ENCODE data around the gene ABCC3.

Gene ABCC3, protein sequence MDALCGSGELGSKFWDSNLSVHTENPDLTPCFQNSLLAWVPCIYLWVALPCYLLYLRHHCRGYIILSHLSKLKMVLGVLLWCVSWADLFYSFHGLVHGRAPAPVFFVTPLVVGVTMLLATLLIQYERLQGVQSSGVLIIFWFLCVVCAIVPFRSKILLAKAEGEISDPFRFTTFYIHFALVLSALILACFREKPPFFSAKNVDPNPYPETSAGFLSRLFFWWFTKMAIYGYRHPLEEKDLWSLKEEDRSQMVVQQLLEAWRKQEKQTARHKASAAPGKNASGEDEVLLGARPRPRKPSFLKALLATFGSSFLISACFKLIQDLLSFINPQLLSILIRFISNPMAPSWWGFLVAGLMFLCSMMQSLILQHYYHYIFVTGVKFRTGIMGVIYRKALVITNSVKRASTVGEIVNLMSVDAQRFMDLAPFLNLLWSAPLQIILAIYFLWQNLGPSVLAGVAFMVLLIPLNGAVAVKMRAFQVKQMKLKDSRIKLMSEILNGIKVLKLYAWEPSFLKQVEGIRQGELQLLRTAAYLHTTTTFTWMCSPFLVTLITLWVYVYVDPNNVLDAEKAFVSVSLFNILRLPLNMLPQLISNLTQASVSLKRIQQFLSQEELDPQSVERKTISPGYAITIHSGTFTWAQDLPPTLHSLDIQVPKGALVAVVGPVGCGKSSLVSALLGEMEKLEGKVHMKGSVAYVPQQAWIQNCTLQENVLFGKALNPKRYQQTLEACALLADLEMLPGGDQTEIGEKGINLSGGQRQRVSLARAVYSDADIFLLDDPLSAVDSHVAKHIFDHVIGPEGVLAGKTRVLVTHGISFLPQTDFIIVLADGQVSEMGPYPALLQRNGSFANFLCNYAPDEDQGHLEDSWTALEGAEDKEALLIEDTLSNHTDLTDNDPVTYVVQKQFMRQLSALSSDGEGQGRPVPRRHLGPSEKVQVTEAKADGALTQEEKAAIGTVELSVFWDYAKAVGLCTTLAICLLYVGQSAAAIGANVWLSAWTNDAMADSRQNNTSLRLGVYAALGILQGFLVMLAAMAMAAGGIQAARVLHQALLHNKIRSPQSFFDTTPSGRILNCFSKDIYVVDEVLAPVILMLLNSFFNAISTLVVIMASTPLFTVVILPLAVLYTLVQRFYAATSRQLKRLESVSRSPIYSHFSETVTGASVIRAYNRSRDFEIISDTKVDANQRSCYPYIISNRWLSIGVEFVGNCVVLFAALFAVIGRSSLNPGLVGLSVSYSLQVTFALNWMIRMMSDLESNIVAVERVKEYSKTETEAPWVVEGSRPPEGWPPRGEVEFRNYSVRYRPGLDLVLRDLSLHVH (N-terminal part only)

GRCh38 chr17:50634224-50634914 lies at the start of gene ABCC3:
ABCC3 (plus strand) TSS chr17:50634881; CDS start chr17:50634937, 56 bp downstream.
- peak; percentile 80 for DNase-seq (ENCODE audit: low spot score)

DNA sequence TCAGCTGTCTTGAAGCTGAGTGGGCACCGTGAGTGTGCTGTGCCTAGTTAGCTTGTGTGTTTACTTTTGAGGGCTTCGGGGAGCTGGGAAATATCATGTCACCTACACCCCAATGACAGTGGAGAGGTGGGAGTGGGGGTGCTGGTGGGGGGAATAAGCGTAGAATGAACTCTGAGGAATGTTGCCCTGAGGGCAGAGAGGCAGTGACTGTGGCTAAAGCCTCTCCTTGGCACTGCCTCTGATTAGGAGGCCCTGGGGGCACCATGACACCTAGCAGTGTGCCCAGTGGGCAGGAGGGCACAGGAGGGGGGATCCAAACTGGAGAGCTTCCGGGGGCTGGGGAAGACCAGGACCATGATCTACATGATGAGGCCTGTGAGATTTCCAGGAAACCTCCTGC lies 49.3 kb upstream of the ABCC3 start:
- DNase-seq (ENCODE audit: low spot score): no peak

GRCh38 chr17:50585891-50586290 lies 48.8 kb upstream of the ABCC3 start:
- DNase-seq (ENCODE audit: low spot score): no peak

- no peak for DNase-seq (ENCODE audit: low spot score)
Measured at GRCh38 chr17:50586421-50587247, 48.0 kb upstream of the ABCC3 start.

- no peak for DNase-seq (ENCODE audit: low spot score)
Measured at GRCh38 chr17:50587571-50587970, 47.1 kb upstream of the ABCC3 start.

DNA sequence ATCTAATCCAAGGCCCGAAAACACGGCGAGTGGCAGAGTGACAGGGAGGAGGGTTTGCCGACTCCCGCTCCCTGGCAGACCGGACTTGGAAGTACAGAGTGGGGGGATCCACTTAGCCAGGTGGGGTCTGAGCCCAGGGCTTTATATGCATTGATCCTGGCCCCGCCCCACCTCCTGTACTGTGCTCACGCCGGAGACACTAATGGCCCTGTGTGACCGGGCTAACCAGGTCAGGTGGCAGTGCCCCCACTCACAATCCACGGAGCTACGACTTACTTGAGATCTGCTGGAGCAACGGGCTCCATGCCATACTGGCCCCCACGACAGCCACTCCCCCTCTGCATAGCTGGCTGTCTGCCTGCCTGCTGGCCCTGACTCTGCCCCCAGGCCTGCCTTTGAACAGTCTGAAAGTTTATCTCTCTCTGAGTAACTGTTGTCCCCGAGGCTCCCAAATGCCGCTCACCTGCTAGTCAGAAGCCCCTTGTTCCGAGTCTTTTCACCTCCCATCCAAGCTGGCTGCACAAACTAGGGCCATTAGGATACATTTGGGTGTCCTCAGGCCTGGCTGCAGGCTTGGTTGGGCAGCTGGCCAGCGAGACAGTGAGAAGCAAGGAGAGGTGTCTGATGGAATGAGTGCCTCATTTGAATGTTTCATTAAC lies 46.2 kb upstream of the ABCC3 start:
- DNase-seq (ENCODE audit: low spot score): no peak

DNA sequence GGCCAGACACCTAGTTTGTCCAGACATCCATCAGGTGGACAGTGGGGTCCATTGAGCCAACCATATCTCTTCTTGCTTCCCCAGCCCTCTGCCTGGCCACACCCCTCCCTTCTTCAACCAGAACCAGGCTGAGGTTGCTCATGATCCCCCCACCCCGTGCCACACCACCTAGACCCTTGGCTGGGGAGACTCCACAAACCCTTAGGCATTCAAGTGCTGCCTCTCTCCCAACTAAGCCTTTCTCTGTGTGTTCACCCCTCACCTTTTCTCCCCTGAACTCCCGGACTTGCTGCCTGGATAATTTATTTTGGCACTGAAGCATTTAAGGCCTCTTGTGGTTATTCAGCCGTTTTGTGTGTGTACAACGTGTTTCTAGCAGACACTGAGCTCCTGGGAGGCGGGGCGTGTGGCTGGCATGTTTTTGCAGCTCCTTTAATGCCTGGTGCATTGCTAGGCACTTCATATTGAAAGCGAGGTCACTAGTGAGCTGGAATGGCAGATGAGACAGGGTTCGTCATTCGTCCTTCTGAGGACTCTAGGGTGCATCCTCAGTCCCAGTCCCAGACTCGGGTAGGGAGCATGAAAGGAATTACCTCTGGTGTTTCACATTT lies 45.5 kb upstream of the ABCC3 start:
- no peak for DNase-seq (ENCODE audit: low spot score)

- no peak for DNase-seq (ENCODE audit: low spot score)
Measured at GRCh38 chr17:50590946-50591737, 43.5 kb upstream of the ABCC3 start.

GRCh38 chr17:50593321-50593720 lies 41.4 kb upstream of the ABCC3 start:
- DNase-seq (ENCODE audit: low spot score): no peak

DNA sequence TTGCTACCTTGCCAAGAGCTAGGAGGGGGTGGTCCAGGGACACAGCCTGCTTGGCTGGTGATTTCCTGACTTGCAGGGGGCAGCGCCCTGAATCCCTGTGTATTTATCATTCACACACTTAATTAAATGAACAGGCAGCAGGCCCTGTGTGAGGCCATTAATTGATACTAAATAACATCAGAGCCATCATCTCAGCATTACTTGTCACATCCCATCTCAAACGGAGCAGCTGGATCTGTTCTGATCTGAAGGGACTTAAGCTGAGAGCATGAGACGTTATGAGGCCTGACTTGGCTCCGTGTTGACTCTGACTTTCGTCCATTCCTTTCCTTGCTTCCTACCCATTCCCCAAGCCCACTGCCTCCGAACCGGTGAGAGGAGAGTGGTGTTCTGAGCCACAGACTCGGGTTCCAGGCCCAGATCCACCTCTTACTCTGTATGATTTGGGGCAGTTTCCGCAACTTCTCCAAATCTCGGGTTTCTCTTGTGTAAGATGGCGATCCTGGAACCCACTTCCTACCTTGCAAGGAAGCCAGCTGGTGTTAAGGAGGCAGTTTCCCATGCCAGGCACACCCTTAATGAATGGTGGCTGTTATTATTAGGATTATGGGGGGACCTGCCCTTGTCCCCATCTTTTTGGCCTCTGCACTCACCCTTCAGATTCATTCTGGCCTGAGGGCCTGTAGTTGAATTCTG lies 40.4 kb upstream of the ABCC3 start:
- DNase-seq (ENCODE audit: low spot score): no peak

GRCh38 chr17:50594892-50595291 lies 39.8 kb upstream of the ABCC3 start:
- no peak for DNase-seq (ENCODE audit: low spot score)

GRCh38 chr17:50596191-50597037 lies 38.3 kb upstream of the ABCC3 start:
- peak; percentile 80 for DNase-seq (ENCODE audit: low spot score)

DNA sequence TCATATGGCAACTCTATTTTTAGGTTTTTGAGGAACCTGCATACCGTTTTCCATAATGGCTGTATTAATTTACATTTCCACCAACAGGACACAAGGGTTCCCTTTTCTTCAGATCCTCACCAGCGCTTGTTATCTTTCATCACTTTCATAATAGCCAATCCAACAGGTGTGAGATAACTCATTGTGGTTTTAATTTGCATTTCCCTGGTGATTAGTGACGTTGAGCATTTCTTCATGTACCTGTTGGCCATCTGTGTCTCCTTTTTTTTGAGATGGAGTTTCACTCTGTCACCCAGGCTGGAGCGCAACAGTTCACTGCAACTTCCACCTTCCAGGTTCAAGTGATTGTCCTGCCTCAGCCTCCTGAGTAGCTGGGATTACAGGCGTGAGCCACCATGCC lies 36.2 kb upstream of the ABCC3 start:
- DNase-seq (ENCODE audit: low spot score): no peak

- DNase-seq (ENCODE audit: low spot score): no peak
Measured at GRCh38 chr17:50599606-50600005, 35.1 kb upstream of the ABCC3 start.

- DNase-seq (ENCODE audit: low spot score): no peak
Measured at GRCh38 chr17:50601823-50602375, 32.8 kb upstream of the ABCC3 start.

GRCh38 chr17:50602836-50603235 lies 31.8 kb upstream of the ABCC3 start:
- no peak for DNase-seq (ENCODE audit: low spot score)

DNA sequence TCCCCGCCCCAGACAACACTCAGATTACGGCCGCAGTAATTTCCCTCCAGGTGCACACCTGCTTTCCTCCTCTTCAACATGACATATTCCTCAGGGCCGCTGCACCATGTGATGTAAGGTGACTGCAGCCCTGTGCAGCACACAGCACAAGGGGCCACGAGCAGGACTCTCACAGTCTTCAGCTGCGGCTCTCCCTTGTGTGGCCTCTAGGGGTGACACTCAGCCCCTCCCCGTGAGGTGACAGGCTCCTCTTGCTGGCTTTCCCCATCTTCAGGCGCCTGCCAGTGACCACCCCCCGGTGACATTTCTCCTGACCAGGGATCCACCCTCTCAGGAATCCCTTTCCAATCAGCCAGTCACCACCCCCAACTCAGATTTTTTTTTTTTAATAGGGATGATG lies 31.3 kb upstream of the ABCC3 start:
- DNase-seq (ENCODE audit: low spot score): peak; percentile 90
